OCI-LY1 (cell line): ENCODE data around the gene RPN1.

Experiments used
- EZH2 ChIP-seq: fragments of 200-600 bp; sonication (generic), shearing (Covaris generic); IDR thresholded peaks from 2 replicates; pipeline ENCODE4 v1.8.0; 2017; ENCODE audit warnings: borderline replicate concordance, mixed run types, mild to moderate bottlenecking, antibody characterized with exemption, low read length, moderate library complexity, mixed read lengths
- TF ChIP-seq, protein P1 (sequence below): fragments of 200-600 bp; sonication (generic), shearing (Covaris generic); IDR thresholded peaks from 2 replicates; pipeline ENCODE4 v1.5.1; 2017; ENCODE audit warnings: mild to moderate bottlenecking, antibody characterized with exemption, low read length, moderate library complexity, mixed read lengths

GRCh38 chr3:128577711-128578110 is 72.9 kb downstream of the RPN1 start:
- TF ChIP-seq, protein P1, sequence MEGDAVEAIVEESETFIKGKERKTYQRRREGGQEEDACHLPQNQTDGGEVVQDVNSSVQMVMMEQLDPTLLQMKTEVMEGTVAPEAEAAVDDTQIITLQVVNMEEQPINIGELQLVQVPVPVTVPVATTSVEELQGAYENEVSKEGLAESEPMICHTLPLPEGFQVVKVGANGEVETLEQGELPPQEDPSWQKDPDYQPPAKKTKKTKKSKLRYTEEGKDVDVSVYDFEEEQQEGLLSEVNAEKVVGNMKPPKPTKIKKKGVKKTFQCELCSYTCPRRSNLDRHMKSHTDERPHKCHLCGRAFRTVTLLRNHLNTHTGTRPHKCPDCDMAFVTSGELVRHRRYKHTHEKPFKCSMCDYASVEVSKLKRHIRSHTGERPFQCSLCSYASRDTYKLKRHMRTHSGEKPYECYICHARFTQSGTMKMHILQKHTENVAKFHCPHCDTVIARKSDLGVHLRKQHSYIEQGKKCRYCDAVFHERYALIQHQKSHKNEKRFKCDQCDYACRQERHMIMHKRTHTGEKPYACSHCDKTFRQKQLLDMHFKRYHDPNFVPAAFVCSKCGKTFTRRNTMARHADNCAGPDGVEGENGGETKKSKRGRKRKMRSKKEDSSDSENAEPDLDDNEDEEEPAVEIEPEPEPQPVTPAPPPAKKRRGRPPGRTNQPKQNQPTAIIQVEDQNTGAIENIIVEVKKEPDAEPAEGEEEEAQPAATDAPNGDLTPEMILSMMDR, result no peak
- no peak for TF ChIP-seq EZH2
